ENCODE results near the gene ONECUT3.

- TF ChIP-seq CTCF (IDR thresholded peaks at IDR 0.05) (no peak), POLR2A (IDR thresholded peaks at IDR 0.05) (no peak)
Measured at GRCh38 chr19:1758231-1758577, 4.9 kb downstream of the ONECUT3 start.

Data from heart left ventricle (tissue), 13 donors.